CD4-positive, alpha-beta T cell (primary cell): ENCODE results near the gene EFCAB9. TPM values are rescaled to one million over a fixed set of nuclear protein-coding genes. Genes with fewer than 3 reads are reported as not detected.
A peak's percentile ranks its signal among the peaks of the same experiment; 100 is the strongest.

ENCODE experiments used
- ATAC-seq: fragments of 200-7000 bp; cut with Tn5 transposase; one replicate; pipeline ENCODE4 v1.10.0; 2022; ENCODE audit warnings: mild to moderate bottlenecking; ENCODE audit not compliant: poor library complexity
- CTCF ChIA-PET: fragments of 350-600 bp; sonication (Branson Sonifier 250); formaldehyde crosslinking; loops from one replicate; lab custom pipeline; 2021; ENCODE audit warnings: antibody characterized with exemption, inconsistent platforms; lab: Charles Lee
- POLR2A ChIA-PET: fragments of 350-600 bp; sonication (Branson Sonifier 250); formaldehyde crosslinking; loops from one replicate; lab custom pipeline; 2021; ENCODE audit warnings: antibody characterized with exemption, inconsistent platforms; lab: Charles Lee
- DNase-seq, 14 experiments: peaks; one replicate each; pipeline ENCODE4 v3.0.0-alpha.2; 2013 to 2020; ENCODE audit warnings: mixed read lengths in 2 of 14
- H3K27ac ChIP-seq, 2 donors: one replicate each; pipeline versions ENCODE4 v1.5.1 to v1.7.0; 2013; ENCODE audit warnings: low read length in 2 of 2, low read depth in 1 of 2, mild to moderate bottlenecking in 1 of 2
- H3K27me3 ChIP-seq, 2 experiments: 1 replicate in 1 of 2; 2 replicates in 1 of 2; pipeline versions ENCODE4 v1.6.1 to v1.7.0; 2013; ENCODE audit warnings: low read length in 2 of 2, control low read depth in 1 of 2, mild to moderate bottlenecking in 1 of 2, moderate library complexity in 1 of 2; ENCODE audit not compliant: insufficient read depth in 2 of 2, control insufficient read depth in 1 of 2
- H3K36me3 ChIP-seq: one replicate; pipeline ENCODE4 v1.6.1; 2013; ENCODE audit warnings: low read length, control low read depth; ENCODE audit not compliant: insufficient read depth
- H3K4me1 ChIP-seq: one replicate; pipeline ENCODE4 v1.6.1; 2013; ENCODE audit warnings: low read length, control low read depth; ENCODE audit not compliant: insufficient read depth
- H3K4me3 ChIP-seq: one replicate; pipeline ENCODE4 v1.5.1; 2013; ENCODE audit warnings: mild to moderate bottlenecking, low read length, moderate library complexity
- H3K9me3 ChIP-seq, 2 experiments: 1 replicate in 1 of 2; 2 replicates in 1 of 2; pipeline versions ENCODE4 v1.6.1 to v1.7.0; 2013; ENCODE audit warnings: low read length in 2 of 2, mild to moderate bottlenecking in 2 of 2, control low read depth in 1 of 2, moderate library complexity in 1 of 2; ENCODE audit not compliant: control insufficient read depth in 1 of 2, insufficient read depth in 1 of 2
- H3K27ac Mint-ChIP-seq: one replicate; pipeline ENCODE4 v1.8.0; 2020; ENCODE audit warnings: mixed read lengths
- H3K27me3 Mint-ChIP-seq: one replicate; pipeline ENCODE4 v1.8.0; 2021; ENCODE audit warnings: mixed read lengths
- H3K36me3 Mint-ChIP-seq: one replicate; pipeline ENCODE4 v1.8.0; 2021; ENCODE audit warnings: low read depth, mixed read lengths
- H3K4me1 Mint-ChIP-seq: one replicate; pipeline ENCODE4 v1.8.0; 2021; ENCODE audit warnings: low read depth, mixed read lengths
- H3K4me3 Mint-ChIP-seq: one replicate; pipeline ENCODE4 v1.8.0; 2020; ENCODE audit warnings: mild to moderate bottlenecking, mixed read lengths
- H3K9me3 Mint-ChIP-seq: one replicate; pipeline ENCODE4 v1.8.0; 2020; ENCODE audit warnings: mixed read lengths
- CTCF ChIP-seq: fragments of 200-600 bp; IDR thresholded peaks from one replicate; pipeline ENCODE4 v1.8.0; 2022; ENCODE audit warnings: antibody characterized with exemption, mild to moderate bottlenecking
- intact Hi-C, 2 experiments: fragments of 100-400 bp; cut with DNase I in 1 of 2; cut with micrococcal nuclease in 1 of 2; formaldehyde crosslinking; loops; one replicate each; pipeline versions ENCODE4 v1.15.1 to v1.9.0; 2023 to 2025; cut with DNase I, micrococcal nuclease
- total RNA-seq, 174 experiments: library from RNA in 2 of 174; stranded (reverse) in 2 of 174; gene quantifications; one replicate each; pipeline ENCODE4 v1.2.3 and lab custom pipeline; 2021 to 2026

The EFCAB9 gene
- total RNA-seq, 2 experiments from 2014 or later, result not detected

DNA sequence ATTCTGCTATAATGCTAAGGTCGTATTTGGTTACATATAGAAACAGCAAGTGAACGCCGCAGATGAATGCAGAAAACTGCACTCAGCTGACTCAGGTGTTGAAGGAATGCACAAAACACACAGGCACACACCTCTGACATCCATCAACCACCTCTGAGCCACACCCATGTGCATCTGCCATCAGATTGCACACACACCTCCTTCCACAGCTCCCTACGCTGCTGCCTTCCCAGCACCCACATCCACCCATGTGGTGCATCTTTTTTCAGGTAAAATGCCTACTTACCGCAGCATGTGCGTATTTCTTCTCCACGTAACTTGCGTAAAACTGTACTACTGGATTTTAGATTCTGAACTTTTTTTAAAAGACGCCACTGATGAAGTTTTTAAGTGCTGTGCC lies 13.0 kb upstream of the EFCAB9 start:
- Mint-ChIP-seq H3K27ac (peak overlapping the region; percentile 98), H3K9me3 (no peaks in the 10 kb centered on the region), H3K4me3 (peak overlapping the region; percentile 82), H3K4me1 (peaks cover 93% of the 10 kb centered on the region), H3K27me3 (no peaks in the 10 kb centered on the region), H3K36me3 (peaks cover 72% of the 10 kb centered on the region)
- H3K9me3 ChIP-seq, result no peaks in the 10 kb centered on the region
- H3K4me1 ChIP-seq, result peaks cover 100% of the 10 kb centered on the region
- DNase-seq, result peak in 11 of 14 experiments; percentile 16 to 84 (median 53)
- intact Hi-C loops, result loop anchor here in 1 of 2 experiments (10.0 kb wide), 2 partner anchors 594 to 874 kb away; partner anchors contain the start of genes CREBRF and DUSP1
- TF ChIP-seq CTCF, result no peak
- H3K4me3 ChIP-seq, result peak overlapping the region; percentile 6
- H3K36me3 ChIP-seq, result peaks cover 30% of the 10 kb centered on the region
- H3K27me3 ChIP-seq, result no peaks in the 10 kb centered on the region
- ChIA-PET CTCF (interaction anchor here (1.2 kb wide), 1 partner anchor 115 kb away, joined by 3 read pairs; no protein-coding TSS in a partner anchor), POLR2A (interaction anchor here (1.0 to 10.4 kb wide), 6 partner anchors 6 to 174 kb away, joined by 3 to 592 read pairs (median 13); partner anchors contain the start of genes FBXW11 and STK10)
- peak overlapping the region; percentile 30 to 98 for H3K27ac ChIP-seq
- ATAC-seq, result peak; percentile 64

DNA sequence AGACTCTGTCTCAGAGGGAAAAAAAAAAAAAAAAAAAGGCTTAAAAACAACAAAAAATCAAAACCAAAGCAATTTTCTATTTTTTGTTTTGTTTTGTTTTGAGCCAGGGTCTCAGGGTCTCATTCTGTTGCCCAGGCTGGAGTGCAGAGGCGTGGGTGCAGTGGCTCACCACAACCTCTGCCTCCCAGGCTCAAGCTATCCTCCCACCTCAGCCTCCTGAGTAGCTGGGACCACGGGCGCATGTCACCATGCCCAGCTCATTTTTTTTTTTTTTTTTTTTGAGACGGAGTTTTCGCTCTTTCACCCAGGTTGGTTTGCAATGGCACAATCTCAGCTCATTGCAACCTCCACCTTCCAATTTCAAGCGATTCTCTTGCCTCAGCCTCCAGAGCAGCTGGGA lies 11.7 kb upstream of the EFCAB9 start:
- peaks cover 90% of the 10 kb centered on the region for H3K4me1 ChIP-seq
- no peaks in the 10 kb centered on the region for H3K9me3 ChIP-seq
- peak overlapping the region; percentile 29 to 98 for H3K27ac ChIP-seq
- Mint-ChIP-seq H3K9me3 (no peaks in the 10 kb centered on the region), H3K4me3 (no peak overlapping the region), H3K36me3 (peaks cover 77% of the 10 kb centered on the region), H3K27me3 (no peaks in the 10 kb centered on the region), H3K4me1 (peaks cover 91% of the 10 kb centered on the region), H3K27ac (peak overlapping the region; percentile 98)
- intact Hi-C loops, result loop anchor here in 1 of 2 experiments (10.0 kb wide), 2 partner anchors 593 to 873 kb away; partner anchors contain the start of genes CREBRF and DUSP1
- no peak for TF ChIP-seq CTCF
- no peak overlapping the region for H3K4me3 ChIP-seq
- ChIA-PET POLR2A (interaction anchor here (0.7 to 9.0 kb wide), 4 partner anchors 6 to 269 kb away, joined by 3 to 592 read pairs (median 4); no protein-coding TSS in a partner anchor), CTCF (interaction anchor here (0.6 to 0.7 kb wide), 2 partner anchors 11 to 86 kb away, joined by 3 to 4 read pairs; no protein-coding TSS in a partner anchor)
- no peak for ATAC-seq
- H3K36me3 ChIP-seq, result peaks cover 30% of the 10 kb centered on the region
- DNase-seq, result no peak
- H3K27me3 ChIP-seq, result no peaks in the 10 kb centered on the region

GRCh38 chr5:172183881-172184280 lies 10.1 kb upstream of the EFCAB9 start:
- Mint-ChIP-seq H3K9me3 (no peaks in the 10 kb centered on the region), H3K4me1 (peaks cover 77% of the 10 kb centered on the region), H3K27ac (peak overlapping the region; percentile 98), H3K27me3 (no peaks in the 10 kb centered on the region), H3K36me3 (peaks cover 73% of the 10 kb centered on the region), H3K4me3 (peak overlapping the region; percentile 100)
- DNase-seq (no peak), ATAC-seq (no peak)
- ChIA-PET POLR2A (interaction anchor here (1.1 to 9.0 kb wide), 4 partner anchors 8 to 117 kb away, joined by 3 to 592 read pairs (median 28); no protein-coding TSS in a partner anchor), CTCF (interaction anchor here (6.3 kb wide), 1 partner anchor 10 kb away, joined by 85 read pairs; no protein-coding TSS in a partner anchor)
- no peaks in the 10 kb centered on the region for H3K9me3 ChIP-seq
- H3K4me1 ChIP-seq, result peaks cover 81% of the 10 kb centered on the region
- peak overlapping the region; percentile 99 for H3K4me3 ChIP-seq
- no peaks in the 10 kb centered on the region for H3K27me3 ChIP-seq
- intact Hi-C loops, result loop anchor here in 1 of 2 experiments (10.0 kb wide), 2 partner anchors 591 to 871 kb away; partner anchors contain the start of genes CREBRF and DUSP1
- TF ChIP-seq CTCF, result no peak
- peak overlapping the region; percentile 89 to 98 for H3K27ac ChIP-seq
- H3K36me3 ChIP-seq, result peaks cover 30% of the 10 kb centered on the region
